Measurements from ENCODE around the gene YIPF2.

Gene YIPF2

DNA sequence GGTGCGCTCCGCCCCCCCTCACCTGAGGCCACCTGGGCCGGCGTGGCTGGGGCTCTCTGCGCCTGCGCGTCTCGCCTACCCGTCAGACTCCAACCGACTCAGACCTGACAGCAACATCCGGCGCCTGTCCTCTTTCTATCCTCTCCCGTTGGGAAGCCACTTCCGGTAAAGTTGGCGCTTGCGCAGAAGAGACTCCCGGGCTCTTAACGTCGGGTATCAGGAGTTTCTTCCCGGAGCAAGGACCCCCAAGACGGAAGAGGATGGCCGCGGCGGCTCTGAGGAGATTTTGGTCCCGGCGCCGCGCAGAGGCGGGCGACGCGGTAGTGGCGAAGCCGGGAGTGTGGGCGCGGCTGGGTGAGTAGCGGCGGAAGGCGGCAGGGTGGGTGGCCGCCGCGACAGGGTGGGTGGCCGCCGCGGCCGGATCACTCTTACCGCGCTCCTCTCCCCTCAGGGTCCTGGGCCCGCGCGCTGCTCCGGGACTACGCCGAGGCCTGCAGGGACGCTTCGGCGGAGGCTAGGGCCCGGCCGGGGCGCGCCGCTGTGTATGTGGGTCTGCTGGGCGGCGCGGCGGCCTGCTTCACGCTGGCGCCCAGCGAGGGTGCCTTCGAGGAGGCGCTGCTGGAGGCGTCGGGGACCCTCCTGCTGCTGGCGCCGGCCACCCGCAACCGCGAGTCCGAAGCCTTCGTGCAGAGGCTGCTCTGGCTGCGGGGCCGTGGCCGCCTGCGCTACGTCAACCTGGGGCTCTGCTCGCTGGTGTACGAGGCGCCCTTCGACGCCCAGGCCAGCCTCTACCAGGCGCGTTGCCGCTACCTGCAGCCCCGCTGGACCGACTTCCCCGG, at the start of gene YIPF2, which contains the start of gene TIMM29:
Gene YIPF2, minus strand, starts transcription at position 77 of the 839 bp plus-strand sequence. CDS start 229 bp downstream, outside the sequence.
Gene TIMM29, plus strand, starts transcription at position 249 of the 839 bp plus-strand sequence. Its CDS starts 12 bp downstream, at position 261.
- Histone ChIP-seq H3K27ac (peak within 1 kb of the TSS; percentile 83 to 93), H3K4me3 (peak within 1 kb of the TSS; percentile 91)
- TF ChIP-seq, protein P1, sequence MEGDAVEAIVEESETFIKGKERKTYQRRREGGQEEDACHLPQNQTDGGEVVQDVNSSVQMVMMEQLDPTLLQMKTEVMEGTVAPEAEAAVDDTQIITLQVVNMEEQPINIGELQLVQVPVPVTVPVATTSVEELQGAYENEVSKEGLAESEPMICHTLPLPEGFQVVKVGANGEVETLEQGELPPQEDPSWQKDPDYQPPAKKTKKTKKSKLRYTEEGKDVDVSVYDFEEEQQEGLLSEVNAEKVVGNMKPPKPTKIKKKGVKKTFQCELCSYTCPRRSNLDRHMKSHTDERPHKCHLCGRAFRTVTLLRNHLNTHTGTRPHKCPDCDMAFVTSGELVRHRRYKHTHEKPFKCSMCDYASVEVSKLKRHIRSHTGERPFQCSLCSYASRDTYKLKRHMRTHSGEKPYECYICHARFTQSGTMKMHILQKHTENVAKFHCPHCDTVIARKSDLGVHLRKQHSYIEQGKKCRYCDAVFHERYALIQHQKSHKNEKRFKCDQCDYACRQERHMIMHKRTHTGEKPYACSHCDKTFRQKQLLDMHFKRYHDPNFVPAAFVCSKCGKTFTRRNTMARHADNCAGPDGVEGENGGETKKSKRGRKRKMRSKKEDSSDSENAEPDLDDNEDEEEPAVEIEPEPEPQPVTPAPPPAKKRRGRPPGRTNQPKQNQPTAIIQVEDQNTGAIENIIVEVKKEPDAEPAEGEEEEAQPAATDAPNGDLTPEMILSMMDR (IDR thresholded peaks at IDR 0.05), result no peak
- peak; percentile 98 for DNase-seq (ENCODE audit: low spot score)

DNA sequence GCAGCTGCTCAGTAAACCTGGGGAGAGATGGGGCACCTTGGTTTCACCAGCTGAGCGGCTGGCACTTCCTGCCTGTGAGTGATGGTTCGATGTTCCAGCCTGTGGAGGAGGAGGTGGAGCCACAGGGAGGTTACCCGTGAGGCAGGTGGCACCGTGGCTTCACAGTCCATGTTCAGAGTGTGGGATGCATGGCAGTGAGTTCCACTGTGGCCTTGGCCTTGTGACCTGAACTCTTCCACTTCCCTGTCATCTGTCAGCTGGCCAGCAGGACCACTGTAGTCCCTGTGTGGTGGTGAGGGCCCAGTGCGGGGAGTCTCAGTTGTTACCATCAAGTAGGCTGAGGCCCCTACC, 49.3 kb upstream of the YIPF2 start:
- Histone ChIP-seq H3K4me3 (no peak overlapping the region), H3K27ac (no peak overlapping the region)
- no peak for DNase-seq (ENCODE audit: low spot score)
- TF ChIP-seq, protein P1 (IDR thresholded peaks at IDR 0.05), result no peak

DNA sequence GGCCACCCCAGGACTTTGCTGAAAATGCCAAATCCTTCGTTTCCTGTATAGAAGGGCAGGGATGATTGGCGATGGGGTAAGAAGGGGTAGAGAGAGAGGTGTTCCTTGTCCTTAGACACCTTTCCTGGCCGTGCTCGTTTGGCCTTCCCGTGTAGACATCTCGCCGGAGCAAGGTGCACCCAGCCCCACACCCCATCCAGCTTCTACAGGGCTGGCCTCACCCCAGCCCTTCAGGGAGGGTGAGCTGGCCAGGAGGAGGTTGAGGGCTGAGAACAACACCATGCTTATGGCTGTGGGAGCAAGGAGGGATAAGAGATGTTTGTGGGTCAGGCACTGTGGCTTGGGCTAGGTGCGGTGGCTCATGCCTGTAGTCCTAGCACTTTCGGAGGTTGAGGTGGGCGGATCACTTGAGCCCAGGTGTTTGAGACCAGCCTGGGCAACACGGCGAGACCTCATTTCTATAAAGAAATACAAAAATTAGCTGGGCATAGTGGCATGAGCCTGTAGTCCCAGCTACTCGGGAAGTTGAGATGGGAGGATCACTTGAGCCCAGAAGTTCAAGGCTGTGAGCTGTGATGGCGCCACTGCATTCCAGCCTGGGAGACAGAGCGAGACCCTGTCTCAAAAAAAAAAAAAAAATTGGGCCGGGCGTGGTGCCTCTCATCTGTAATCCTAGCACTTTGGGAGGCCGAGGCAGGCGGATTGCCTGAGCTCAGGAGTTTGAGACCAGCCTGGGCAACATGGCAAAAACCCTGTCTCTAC, 47.9 kb upstream of the YIPF2 start:
- Histone ChIP-seq H3K4me3 (peak overlapping the region; percentile 63), H3K27ac (peak overlapping the region; percentile 58 to 74)
- TF ChIP-seq, protein P1 (IDR thresholded peaks at IDR 0.05), result no peak
- no peak for DNase-seq (ENCODE audit: low spot score)

DNA sequence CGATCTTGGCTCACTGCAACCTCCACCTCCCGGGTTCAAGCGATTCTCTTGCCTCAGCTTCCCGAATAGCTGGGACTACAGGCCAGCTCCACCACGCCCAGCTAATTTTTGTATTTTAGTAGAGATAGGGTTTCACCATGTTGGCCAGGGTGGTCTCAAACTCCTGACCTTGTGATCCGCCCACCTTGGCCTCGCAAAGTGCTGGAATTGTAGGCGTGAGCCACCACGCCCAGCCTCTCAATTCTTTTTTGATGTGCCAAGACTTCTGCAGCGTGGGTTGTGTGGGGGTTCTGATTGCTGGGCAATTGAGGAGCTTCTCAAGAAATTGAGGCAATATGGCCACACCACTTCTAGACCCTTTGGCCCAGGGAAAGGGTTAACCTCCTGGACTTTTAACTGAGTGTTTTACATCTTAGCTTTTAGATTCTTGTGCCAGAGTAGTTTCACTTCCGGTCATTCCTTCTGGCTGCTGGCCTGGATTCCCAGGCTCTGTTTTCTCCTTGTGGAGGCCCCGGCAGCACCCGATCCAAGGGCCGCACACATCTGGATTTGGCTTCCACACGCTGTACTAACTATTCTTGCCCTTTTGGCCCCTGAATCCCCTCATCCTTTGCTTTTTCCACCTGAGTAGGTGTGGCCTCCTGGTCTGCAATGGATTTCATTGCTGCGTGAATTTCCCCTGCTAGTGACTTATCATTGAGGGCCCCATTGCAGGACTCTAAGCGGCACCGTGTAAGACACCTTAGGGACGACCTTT, 47.1 kb upstream of the YIPF2 start:
- Histone ChIP-seq H3K27ac (peak overlapping the region; percentile 58 to 74), H3K4me3 (peak overlapping the region; percentile 63)
- TF ChIP-seq, protein P1 (IDR thresholded peaks at IDR 0.05), result no peak
- no peak for DNase-seq (ENCODE audit: low spot score)

DNA sequence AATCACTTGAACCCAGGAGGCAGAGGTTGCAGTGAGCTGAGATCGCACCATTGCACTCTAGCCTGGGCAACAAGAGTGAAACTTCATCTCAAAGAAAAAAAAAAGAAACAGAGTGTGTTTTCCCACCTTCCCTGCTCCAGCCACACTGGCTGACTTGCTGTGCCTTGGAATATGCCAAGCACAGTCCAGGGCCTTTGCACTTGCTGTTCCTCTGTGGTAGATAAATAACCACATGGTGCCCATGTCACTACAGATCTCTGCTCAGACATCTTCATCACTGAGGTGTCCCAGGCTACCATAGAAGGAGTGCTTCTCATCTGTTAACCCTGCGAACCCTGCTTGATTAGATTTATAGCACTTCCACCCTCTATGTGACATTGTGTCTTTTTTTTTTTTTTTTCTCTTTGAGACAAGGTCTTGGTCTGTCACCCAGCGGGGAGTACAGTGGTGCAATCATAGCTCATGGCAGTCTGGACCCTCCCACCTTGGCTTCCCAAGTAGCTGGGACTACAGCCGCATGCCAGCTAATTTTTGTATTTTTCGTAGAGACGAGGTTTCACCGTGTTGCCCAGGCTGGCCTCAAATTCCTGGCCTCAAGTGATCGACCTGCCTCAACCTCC, 42.8 kb upstream of the YIPF2 start:
- DNase-seq (ENCODE audit: low spot score), result no peak
- no peak overlapping the region for H3K4me3 ChIP-seq
- no peak overlapping the region for H3K27ac ChIP-seq
- TF ChIP-seq, protein P1 (IDR thresholded peaks at IDR 0.05), result no peak

DNA sequence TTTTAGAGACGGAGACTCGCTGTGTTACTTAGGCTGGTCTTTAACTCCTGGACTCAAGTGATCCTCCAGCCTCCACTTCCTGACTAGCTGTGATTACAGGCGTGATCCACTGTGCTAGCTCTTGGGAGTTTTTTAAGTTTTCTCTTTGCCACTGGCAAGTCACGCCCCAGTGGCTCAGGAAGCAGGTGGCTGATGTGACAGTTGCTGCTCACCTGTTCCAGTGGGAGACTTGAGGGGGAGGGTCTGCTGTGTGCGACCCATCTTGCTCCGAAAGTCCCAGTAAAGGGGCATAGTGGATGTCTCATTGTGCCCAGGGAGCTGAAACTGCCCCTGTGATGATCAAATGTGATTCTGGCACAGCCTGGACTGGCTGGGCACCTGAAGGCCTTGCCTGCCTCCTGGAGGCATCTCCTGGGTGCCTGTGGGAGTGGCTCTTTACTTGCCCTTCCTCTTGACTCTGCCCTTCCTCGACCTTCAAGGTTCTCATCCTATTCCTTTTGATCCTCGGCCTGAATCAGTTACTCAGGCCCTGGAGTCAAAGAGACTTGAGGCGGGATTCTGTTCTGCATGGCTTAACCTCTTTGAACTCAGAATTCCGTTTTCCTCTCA, 40.2 kb upstream of the YIPF2 start:
- Histone ChIP-seq H3K27ac (no peak overlapping the region), H3K4me3 (no peak overlapping the region)
- TF ChIP-seq, protein P1 (IDR thresholded peaks at IDR 0.05), result no peak
- no peak for DNase-seq (ENCODE audit: low spot score)

Data from coronary artery (tissue), 2 donors.